OCI-LY1 (cell line): ENCODE results near the gene HELZ2.

Experiments
- H2AFZ ChIP-seq: fragments of 200-600 bp; sonication (generic), shearing (Covaris generic); 2 replicates; pipeline ENCODE4 v1.6.0; 2014; ENCODE audit warnings: antibody characterized with exemption, mild to moderate bottlenecking, low read length
- H3F3A ChIP-seq: fragments of 200-600 bp; sonication (generic), shearing (Covaris generic); 2 replicates; pipeline ENCODE4 v1.6.0; 2014; ENCODE audit warnings: mild to moderate bottlenecking, antibody characterized with exemption, low read length, moderate library complexity; ENCODE audit not compliant: insufficient read depth
- H3K27ac ChIP-seq: fragments of 200-600 bp; sonication (generic); 2 replicates; pipeline ENCODE4 v1.5.1; 2014; ENCODE audit warnings: low read length, mixed run types, mild to moderate bottlenecking, low read depth; ENCODE audit not compliant: poor library complexity, severe bottlenecking
- H3K27me3 ChIP-seq: fragments of 200-600 bp; sonication (generic); 2 replicates; pipeline ENCODE4 v1.6.0; 2014; ENCODE audit warnings: antibody characterized with exemption, mild to moderate bottlenecking, low read length, moderate library complexity; ENCODE audit not compliant: insufficient read depth
- H3K36me3 ChIP-seq: fragments of 200-600 bp; sonication (generic); 2 replicates; pipeline ENCODE4 v1.6.1; 2014; ENCODE audit warnings: mild to moderate bottlenecking, antibody characterized with exemption, low read length, moderate library complexity, mixed read lengths; ENCODE audit not compliant: insufficient read depth
- H3K4me1 ChIP-seq: fragments of 200-600 bp; sonication (generic); 2 replicates; pipeline ENCODE4 v1.5.1; 2014; ENCODE audit warnings: mild to moderate bottlenecking, low read length, moderate library complexity; ENCODE audit not compliant: insufficient read depth, severe bottlenecking
- H3K4me2 ChIP-seq: fragments of 200-600 bp; sonication (generic), shearing (Covaris generic); 2 replicates; pipeline ENCODE4 v1.6.1; 2014; ENCODE audit warnings: low read length
- H3K4me3 ChIP-seq: fragments of 200-600 bp; sonication (generic); 2 replicates; pipeline ENCODE4 v1.5.1; 2014; ENCODE audit warnings: low read length, low read depth, mild to moderate bottlenecking, mixed read lengths; ENCODE audit not compliant: poor library complexity, severe bottlenecking
- H3K79me2 ChIP-seq: fragments of 200-600 bp; shearing (Covaris generic); 2 replicates; pipeline ENCODE4 v1.6.1; 2016; ENCODE audit warnings: mixed run types, low read length, mixed read lengths; ENCODE audit not compliant: insufficient read depth
- H3K9ac ChIP-seq: fragments of 200-600 bp; sonication (generic), shearing (Covaris generic); 2 replicates; pipeline ENCODE4 v1.6.1; 2014; ENCODE audit warnings: mild to moderate bottlenecking, low read length, mixed read lengths
- H3K9me2 ChIP-seq: fragments of 200-600 bp; sonication (generic), shearing (Covaris generic); 2 replicates; pipeline ENCODE4 v1.6.1; 2014; ENCODE audit warnings: low read depth, mild to moderate bottlenecking, low read length, mixed read lengths
- H3K9me3 ChIP-seq: fragments of 200-600 bp; shearing (Covaris generic); 2 replicates; pipeline ENCODE4 v1.6.1; 2014; ENCODE audit warnings: low read length, mixed read lengths
- H4K20me1 ChIP-seq: fragments of 200-600 bp; sonication (generic), shearing (Covaris generic); 2 replicates; pipeline ENCODE4 v1.6.0; 2016; ENCODE audit warnings: mild to moderate bottlenecking, low read length; ENCODE audit not compliant: insufficient read depth
- EZH2 ChIP-seq: fragments of 200-600 bp; sonication (generic), shearing (Covaris generic); IDR thresholded peaks from 2 replicates; pipeline ENCODE4 v1.8.0; 2017; ENCODE audit warnings: borderline replicate concordance, mixed run types, mild to moderate bottlenecking, antibody characterized with exemption, low read length, moderate library complexity, mixed read lengths
- TF ChIP-seq, protein P1 (sequence below): fragments of 200-600 bp; sonication (generic), shearing (Covaris generic); IDR thresholded peaks from 2 replicates; pipeline ENCODE4 v1.5.1; 2017; ENCODE audit warnings: mild to moderate bottlenecking, antibody characterized with exemption, low read length, moderate library complexity, mixed read lengths

HELZ2 gene

DNA sequence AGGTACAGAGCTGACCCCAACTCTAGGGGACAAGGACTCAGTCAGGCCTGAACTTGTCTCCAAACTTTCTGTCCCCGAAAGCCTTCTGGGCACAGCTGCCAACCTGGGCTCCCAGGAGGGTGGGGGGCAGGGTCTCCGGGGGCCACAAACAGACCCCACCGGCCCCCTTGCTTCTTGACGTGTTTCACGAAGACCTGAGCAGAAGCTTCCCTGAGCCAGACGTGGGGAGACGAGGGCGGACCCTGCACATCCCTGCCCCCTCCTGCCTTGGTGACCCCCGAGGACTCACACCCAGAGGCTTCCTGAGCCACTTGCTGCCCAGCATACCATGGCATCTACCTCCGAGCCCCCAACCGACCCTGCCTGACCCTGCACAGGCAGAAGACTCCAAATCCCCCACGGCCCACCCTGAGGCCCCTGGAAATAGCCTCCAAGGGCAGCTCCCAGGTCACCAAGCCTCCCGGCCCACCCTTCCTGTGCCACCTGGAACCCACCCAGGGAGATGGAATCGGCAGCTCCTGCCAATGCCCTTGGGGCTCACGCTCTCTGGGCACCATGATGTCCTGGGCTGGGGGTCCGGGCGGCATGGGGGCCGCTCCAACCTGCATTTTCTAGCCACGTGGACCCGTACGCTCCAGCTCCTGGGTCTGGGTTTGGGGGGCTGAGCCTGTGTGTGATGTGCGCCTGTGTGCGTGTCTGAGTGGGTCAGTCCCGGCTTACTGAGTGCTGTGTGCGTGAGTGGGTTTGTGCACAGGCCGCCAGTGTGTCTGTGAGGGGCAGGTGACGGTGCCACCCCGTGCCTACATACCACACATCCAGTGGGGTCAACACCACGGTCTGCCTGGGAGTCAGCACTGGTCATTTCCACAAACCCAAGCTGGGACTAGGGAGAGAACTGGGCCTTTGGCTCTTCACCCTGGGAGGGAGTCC lies 34.3 kb downstream of the HELZ2 start:
- H3K36me3 ChIP-seq, result no peaks in the 10 kb centered on the region
- peaks cover 5% of the 10 kb centered on the region; the same call in 1 of the 2 replicates for H3K27me3 ChIP-seq
- no peaks in the 10 kb centered on the region for H3K79me2 ChIP-seq
- H3K9me2 ChIP-seq, result no peaks in the 10 kb centered on the region
- no peaks in the 10 kb centered on the region for H4K20me1 ChIP-seq
- peaks cover 17% of the 10 kb centered on the region for H3K4me1 ChIP-seq
- no peak overlapping the region for H3K9ac ChIP-seq
- no peak overlapping the region for H3K4me2 ChIP-seq
- H3K27ac ChIP-seq, result no peak overlapping the region
- TF ChIP-seq EZH2, result no peak
- TF ChIP-seq, protein P1, sequence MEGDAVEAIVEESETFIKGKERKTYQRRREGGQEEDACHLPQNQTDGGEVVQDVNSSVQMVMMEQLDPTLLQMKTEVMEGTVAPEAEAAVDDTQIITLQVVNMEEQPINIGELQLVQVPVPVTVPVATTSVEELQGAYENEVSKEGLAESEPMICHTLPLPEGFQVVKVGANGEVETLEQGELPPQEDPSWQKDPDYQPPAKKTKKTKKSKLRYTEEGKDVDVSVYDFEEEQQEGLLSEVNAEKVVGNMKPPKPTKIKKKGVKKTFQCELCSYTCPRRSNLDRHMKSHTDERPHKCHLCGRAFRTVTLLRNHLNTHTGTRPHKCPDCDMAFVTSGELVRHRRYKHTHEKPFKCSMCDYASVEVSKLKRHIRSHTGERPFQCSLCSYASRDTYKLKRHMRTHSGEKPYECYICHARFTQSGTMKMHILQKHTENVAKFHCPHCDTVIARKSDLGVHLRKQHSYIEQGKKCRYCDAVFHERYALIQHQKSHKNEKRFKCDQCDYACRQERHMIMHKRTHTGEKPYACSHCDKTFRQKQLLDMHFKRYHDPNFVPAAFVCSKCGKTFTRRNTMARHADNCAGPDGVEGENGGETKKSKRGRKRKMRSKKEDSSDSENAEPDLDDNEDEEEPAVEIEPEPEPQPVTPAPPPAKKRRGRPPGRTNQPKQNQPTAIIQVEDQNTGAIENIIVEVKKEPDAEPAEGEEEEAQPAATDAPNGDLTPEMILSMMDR, result no peak
- no peaks in the 10 kb centered on the region for H3K9me3 ChIP-seq
- H3F3A ChIP-seq, result no peaks in the 10 kb centered on the region
- no peak overlapping the region for H2AFZ ChIP-seq
- no peak overlapping the region for H3K4me3 ChIP-seq

DNA sequence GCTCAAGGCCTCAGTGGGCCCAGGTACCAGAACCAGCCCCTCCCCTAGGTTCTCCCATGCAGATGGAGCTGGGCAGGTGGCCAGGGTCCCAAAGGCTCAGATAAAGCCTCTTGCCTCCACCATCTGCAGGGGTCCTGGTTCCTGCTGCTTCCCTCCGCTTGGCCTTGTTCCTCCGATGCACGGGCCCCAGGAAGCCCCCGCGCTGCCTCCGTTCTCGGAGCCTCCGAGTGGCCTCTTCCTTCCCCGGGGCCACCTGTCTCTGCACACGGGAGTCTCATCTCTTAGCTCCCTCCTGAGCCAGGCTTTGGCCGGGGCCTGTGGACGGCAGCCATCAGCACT lies 35.0 kb downstream of the HELZ2 start:
- Histone ChIP-seq H3K4me2 (no peak overlapping the region), H3F3A (no peaks in the 10 kb centered on the region), H3K4me3 (no peak overlapping the region), H3K4me1 (peaks cover 17% of the 10 kb centered on the region), H3K9ac (no peak overlapping the region), H2AFZ (no peak overlapping the region), H3K27ac (no peak overlapping the region), H3K36me3 (no peaks in the 10 kb centered on the region), H3K9me3 (no peaks in the 10 kb centered on the region), H3K9me2 (no peaks in the 10 kb centered on the region), H3K79me2 (no peaks in the 10 kb centered on the region), H4K20me1 (no peaks in the 10 kb centered on the region), H3K27me3 (peaks cover 8% of the 10 kb centered on the region; the same call in 1 of the 2 replicates)
- no peak for TF ChIP-seq EZH2
- TF ChIP-seq, protein P1, result no peak

GRCh38 chr20:63538204-63539091 lies 35.6 kb downstream of the HELZ2 start:
- Histone ChIP-seq H3K27ac (no peak overlapping the region), H4K20me1 (no peaks in the 10 kb centered on the region), H3F3A (no peaks in the 10 kb centered on the region), H3K4me3 (no peak overlapping the region), H3K79me2 (no peaks in the 10 kb centered on the region), H3K36me3 (no peaks in the 10 kb centered on the region), H3K9me2 (no peaks in the 10 kb centered on the region), H3K9ac (no peak overlapping the region), H3K27me3 (peaks cover 12% of the 10 kb centered on the region; the same call in 1 of the 2 replicates), H3K9me3 (no peaks in the 10 kb centered on the region), H3K4me2 (peak overlapping the region; percentile 69; the same call in 1 of the 2 replicates), H3K4me1 (peaks cover 17% of the 10 kb centered on the region), H2AFZ (no peak overlapping the region)
- TF ChIP-seq EZH2, result no peak
- TF ChIP-seq, protein P1, result no peak
